ENCODE results near the gene SELENBP1. TPM values are rescaled to one million over a fixed set of nuclear protein-coding genes. Genes with fewer than 3 reads are reported as not detected.

SELENBP1 gene
- total and polyA plus RNA-seq, 2 of the 13 experiments (the other 11 are each of a cell fraction or from before 2014, with no cell fraction given) = 27.8 to 29.0 TPM

DNA sequence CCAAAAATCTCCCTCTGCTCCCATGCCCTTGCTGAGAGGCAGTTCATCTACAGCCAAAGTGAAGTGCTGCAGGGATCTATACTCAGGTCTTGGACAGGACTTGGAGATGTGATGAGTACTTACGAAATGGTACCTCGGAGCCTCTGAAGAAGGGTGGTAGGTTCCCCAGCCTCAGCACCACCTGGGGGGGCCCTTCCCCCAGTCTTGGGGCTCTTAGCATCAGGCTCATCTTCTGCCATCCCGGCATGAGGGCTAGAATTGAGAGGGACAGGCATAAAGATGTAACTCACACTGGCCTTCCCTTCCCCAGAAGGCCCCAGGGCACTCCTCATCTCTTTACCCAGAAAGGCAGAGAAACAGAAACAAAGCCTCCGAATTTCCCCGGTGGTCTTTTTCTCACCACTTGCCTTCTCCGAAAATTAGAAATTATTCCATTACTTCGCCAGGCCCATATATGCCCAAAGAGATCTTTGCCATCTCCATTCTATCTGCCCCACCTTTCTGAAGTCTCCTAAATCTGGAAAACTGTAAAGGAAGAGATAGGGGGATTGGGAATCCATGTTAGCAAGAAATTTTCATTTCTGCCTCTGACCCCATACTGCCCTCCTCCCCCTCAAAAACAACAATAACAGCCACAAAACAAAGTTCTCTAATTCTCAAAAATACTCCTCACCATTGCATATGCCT is 26.3 kb downstream of the SELENBP1 start (continued):
- TF ChIP-seq, protein P1, sequence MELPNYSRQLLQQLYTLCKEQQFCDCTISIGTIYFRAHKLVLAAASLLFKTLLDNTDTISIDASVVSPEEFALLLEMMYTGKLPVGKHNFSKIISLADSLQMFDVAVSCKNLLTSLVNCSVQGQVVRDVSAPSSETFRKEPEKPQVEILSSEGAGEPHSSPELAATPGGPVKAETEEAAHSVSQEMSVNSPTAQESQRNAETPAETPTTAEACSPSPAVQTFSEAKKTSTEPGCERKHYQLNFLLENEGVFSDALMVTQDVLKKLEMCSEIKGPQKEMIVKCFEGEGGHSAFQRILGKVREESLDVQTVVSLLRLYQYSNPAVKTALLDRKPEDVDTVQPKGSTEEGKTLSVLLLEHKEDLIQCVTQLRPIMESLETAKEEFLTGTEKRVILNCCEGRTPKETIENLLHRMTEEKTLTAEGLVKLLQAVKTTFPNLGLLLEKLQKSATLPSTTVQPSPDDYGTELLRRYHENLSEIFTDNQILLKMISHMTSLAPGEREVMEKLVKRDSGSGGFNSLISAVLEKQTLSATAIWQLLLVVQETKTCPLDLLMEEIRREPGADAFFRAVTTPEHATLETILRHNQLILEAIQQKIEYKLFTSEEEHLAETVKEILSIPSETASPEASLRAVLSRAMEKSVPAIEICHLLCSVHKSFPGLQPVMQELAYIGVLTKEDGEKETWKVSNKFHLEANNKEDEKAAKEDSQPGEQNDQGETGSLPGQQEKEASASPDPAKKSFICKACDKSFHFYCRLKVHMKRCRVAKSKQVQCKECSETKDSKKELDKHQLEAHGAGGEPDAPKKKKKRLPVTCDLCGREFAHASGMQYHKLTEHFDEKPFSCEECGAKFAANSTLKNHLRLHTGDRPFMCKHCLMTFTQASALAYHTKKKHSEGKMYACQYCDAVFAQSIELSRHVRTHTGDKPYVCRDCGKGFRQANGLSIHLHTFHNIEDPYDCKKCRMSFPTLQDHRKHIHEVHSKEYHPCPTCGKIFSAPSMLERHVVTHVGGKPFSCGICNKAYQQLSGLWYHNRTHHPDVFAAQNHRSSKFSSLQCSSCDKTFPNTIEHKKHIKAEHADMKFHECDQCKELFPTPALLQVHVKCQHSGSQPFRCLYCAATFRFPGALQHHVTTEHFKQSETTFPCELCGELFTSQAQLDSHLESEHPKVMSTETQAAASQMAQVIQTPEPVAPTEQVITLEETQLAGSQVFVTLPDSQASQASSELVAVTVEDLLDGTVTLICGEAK (IDR thresholded peaks at IDR 0.05) = no peak
- TF ChIP-seq, protein P1 (CRISPR knock-in tag; IDR thresholded peaks at IDR 0.05) = no peak

- no peak overlapping the region for H3K4me3 ChIP-seq (replicated peaks in 1 of 3; ENCODE audit: insufficient read depth in 1 of 3, low read depth in 2 of 3, low read length in 3 of 3)
- no peaks in the 10 kb centered on the region for H3K9me3 ChIP-seq (ENCODE audit: low read length)
- intact Hi-C loops (cut with micrococcal nuclease; ENCODE audit: unreplicated experiment) = no loop called here
- H3K9ac ChIP-seq (ENCODE audit: insufficient read depth, low read depth, low read length) = no peak overlapping the region
- ChIA-PET CTCF (ENCODE audit: low intra/inter-chr PET ratio, low total read pairs) (no interaction called here), POLR2A (interaction anchor here (0.6 kb wide), 1 partner anchor 84 kb away, joined by 3 read pairs; no protein-coding TSS in a partner anchor)
- peaks cover 19% of the 10 kb centered on the region for H3K4me1 ChIP-seq (ENCODE audit: insufficient read depth, low read length)
- BruUV-seq (replicated peaks) = no TSS peak
- no peak overlapping the region for H3K27ac ChIP-seq (ENCODE audit: extremely low read length, insufficient read depth, low read length)
- no peak overlapping the region for H2AFZ ChIP-seq (ENCODE audit: low read length)
- H3K36me3 ChIP-seq (replicated peaks in 1 of 2; ENCODE audit: control insufficient read depth in 1 of 2, insufficient read depth in 2 of 2, low read length in 2 of 2) = peaks cover 7 to 24% of the 10 kb centered on the region in 2 experiments; a peak in 3 of 5 replicates
- in situ Hi-C loops (cut with HindIII; ENCODE audit: extremely low pct_ligation_motif_present, low pct_unique_long_range_greater_than_20kb) = loop anchor here (5.0 kb wide), 1 partner anchor 42 kb away; no protein-coding TSS in a partner anchor
- H3K79me2 ChIP-seq (ENCODE audit: insufficient read depth, low read length) = no peaks in the 10 kb centered on the region
- FAIRE-seq (no peak), ATAC-seq (no peak), DNase-seq (ENCODE audit: low spot score) (no peak)
- no peaks in the 10 kb centered on the region for H3K27me3 ChIP-seq (ENCODE audit: control insufficient read depth in 1 of 2, insufficient read depth in 2 of 2, low read length in 2 of 2)
- no peak overlapping the region for H3K4me2 ChIP-seq (ENCODE audit: low read depth, low read length)
- no peaks in the 10 kb centered on the region for H4K20me1 ChIP-seq (ENCODE audit: insufficient read depth, low read length)
- 97% methylated on average over 6 of the region's 6 CpGs for WGBS (ENCODE audit: low lambda C conversion rate)
- TF ChIP-seq TBX2 (CRISPR knock-in tag; IDR thresholded peaks at IDR 0.05; ENCODE audit: borderline replicate concordance) (no peak), NPAS2 (CRISPR knock-in tag; IDR thresholded peaks at IDR 0.05; ENCODE audit: borderline replicate concordance) (no peak), RARA (CRISPR knock-in tag; IDR thresholded peaks at IDR 0.05) (no peak), TEF (CRISPR knock-in tag; IDR thresholded peaks at IDR 0.05) (no peak), GLI4 (CRISPR knock-in tag; IDR thresholded peaks at IDR 0.05; ENCODE audit: borderline replicate concordance) (no peak)
- TF ChIP-seq, protein P2, sequence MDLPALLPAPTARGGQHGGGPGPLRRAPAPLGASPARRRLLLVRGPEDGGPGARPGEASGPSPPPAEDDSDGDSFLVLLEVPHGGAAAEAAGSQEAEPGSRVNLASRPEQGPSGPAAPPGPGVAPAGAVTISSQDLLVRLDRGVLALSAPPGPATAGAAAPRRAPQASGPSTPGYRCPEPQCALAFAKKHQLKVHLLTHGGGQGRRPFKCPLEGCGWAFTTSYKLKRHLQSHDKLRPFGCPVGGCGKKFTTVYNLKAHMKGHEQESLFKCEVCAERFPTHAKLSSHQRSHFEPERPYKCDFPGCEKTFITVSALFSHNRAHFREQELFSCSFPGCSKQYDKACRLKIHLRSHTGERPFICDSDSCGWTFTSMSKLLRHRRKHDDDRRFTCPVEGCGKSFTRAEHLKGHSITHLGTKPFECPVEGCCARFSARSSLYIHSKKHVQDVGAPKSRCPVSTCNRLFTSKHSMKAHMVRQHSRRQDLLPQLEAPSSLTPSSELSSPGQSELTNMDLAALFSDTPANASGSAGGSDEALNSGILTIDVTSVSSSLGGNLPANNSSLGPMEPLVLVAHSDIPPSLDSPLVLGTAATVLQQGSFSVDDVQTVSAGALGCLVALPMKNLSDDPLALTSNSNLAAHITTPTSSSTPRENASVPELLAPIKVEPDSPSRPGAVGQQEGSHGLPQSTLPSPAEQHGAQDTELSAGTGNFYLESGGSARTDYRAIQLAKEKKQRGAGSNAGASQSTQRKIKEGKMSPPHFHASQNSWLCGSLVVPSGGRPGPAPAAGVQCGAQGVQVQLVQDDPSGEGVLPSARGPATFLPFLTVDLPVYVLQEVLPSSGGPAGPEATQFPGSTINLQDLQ (CRISPR knock-in tag; IDR thresholded peaks at IDR 0.05) = no peak
These were observed 28.2 kb downstream of the SELENBP1 start for GRCh38 chr1:151344291-151344690.
